HepG2 (cell line): ENCODE results near the gene DAPK3. TPM values are rescaled to one million over a fixed set of nuclear protein-coding genes. Genes with fewer than 3 reads are reported as not detected.

ENCODE experiments used
- ATAC-seq: fragments of 200-7000 bp; cut with Tn5 transposase; 3 replicates; pipeline ENCODE4 v1.9.1; 2020; ENCODE audit warnings: mild to moderate bottlenecking, moderate library complexity
- BruUV-seq: library from RNA; stranded (reverse); fragments of 400-500 nt; replicated peaks from 2 replicates; lab custom pipeline; 2021; lab: Mats Ljungman, UMichigan
- CTCF ChIA-PET: fragments of 300-600 bp; formaldehyde crosslinking; extraction: SDS; loops from one replicate; lab custom pipeline; 2021; ENCODE audit warnings: low total read pairs, inconsistent platforms, low intra/inter-chr PET ratio; lab: Yijun Ruan, JAX
- POLR2A ChIA-PET: fragments of 350-600 bp; sonication (Branson Sonifier 250); formaldehyde crosslinking; loops from one replicate; lab custom pipeline; 2020; ENCODE audit warnings: antibody characterized with exemption, inconsistent platforms; lab: Yijun Ruan, JAX
- DNase-seq: peaks from one replicate; pipeline ENCODE4 v3.0.0-alpha.2; 2015; ENCODE audit warnings: low spot score
- FAIRE-seq: peaks from 3 replicates; lab custom pipeline; 2011; peaks lifted over from hg19 to GRCh38; lab: Jason Lieb, UNC
- H2AFZ ChIP-seq: one replicate; pipeline ENCODE4 v1.6.1; 2011; ENCODE audit warnings: low read length, inconsistent platforms
- H3K27ac ChIP-seq: fragments of 300-600 bp; 3 replicates; pipeline ENCODE4 v1.8.0; 2011; ENCODE audit warnings: mixed run types, mild to moderate bottlenecking, mixed read lengths, low read length, inconsistent platforms; ENCODE audit not compliant: insufficient read depth; ENCODE audit errors: extremely low read length
- H3K27me3 ChIP-seq, 2 experiments: fragments of 200-600 bp in 1 of 2; 2 replicates in 1 of 2; 3 replicates in 1 of 2; pipeline versions ENCODE4 v1.6.0 to v1.8.0; 2011; ENCODE audit warnings: low read length in 2 of 2, mild to moderate bottlenecking in 2 of 2, moderate library complexity in 2 of 2, inconsistent platforms in 1 of 2; ENCODE audit not compliant: insufficient read depth in 2 of 2, control insufficient read depth in 1 of 2
- H3K36me3 ChIP-seq, 2 experiments: fragments of 200-600 bp in 1 of 2; replicated peaks in 1 of 2; 2 replicates in 1 of 2; 3 replicates in 1 of 2; pipeline versions ENCODE4 v1.5.1 to v1.8.0; 2011; ENCODE audit warnings: low read length in 2 of 2, inconsistent platforms in 1 of 2; ENCODE audit not compliant: insufficient read depth in 2 of 2, control insufficient read depth in 1 of 2
- H3K4me1 ChIP-seq: 2 replicates; pipeline ENCODE4 v1.5.1; 2012; ENCODE audit warnings: low read length, inconsistent platforms; ENCODE audit not compliant: insufficient read depth
- H3K4me2 ChIP-seq: 2 replicates; pipeline ENCODE4 v1.6.0; 2011; ENCODE audit warnings: low read depth, low read length, inconsistent platforms
- H3K4me3 ChIP-seq, 3 experiments: fragments of 200-600 bp in 1 of 3; sonication (generic), shearing (Covaris generic) in 1 of 3; replicated peaks in 1 of 3; 2 replicates each; pipeline ENCODE4 v1.5.1; 2011 to 2016; ENCODE audit warnings: low read length in 3 of 3, inconsistent platforms in 2 of 3, low read depth in 2 of 3, mild to moderate bottlenecking in 2 of 3, control low read depth in 1 of 3, mixed read lengths in 1 of 3; ENCODE audit not compliant: insufficient read depth in 1 of 3
- H3K79me2 ChIP-seq: one replicate; pipeline ENCODE4 v1.6.1; 2011; ENCODE audit warnings: low read length, inconsistent platforms; ENCODE audit not compliant: insufficient read depth
- H3K9ac ChIP-seq: 2 replicates; pipeline ENCODE4 v1.6.0; 2011; ENCODE audit warnings: mild to moderate bottlenecking, low read depth, low read length, inconsistent platforms; ENCODE audit not compliant: insufficient read depth
- H3K9me3 ChIP-seq: 2 replicates; pipeline ENCODE4 v1.5.1; 2012; ENCODE audit warnings: mild to moderate bottlenecking, low read length
- H4K20me1 ChIP-seq: 2 replicates; pipeline ENCODE4 v1.6.0; 2011; ENCODE audit warnings: inconsistent platforms, mild to moderate bottlenecking, low read length, moderate library complexity; ENCODE audit not compliant: insufficient read depth
- JUN ChIP-seq: sonication (generic); formaldehyde crosslinking; IDR thresholded peaks from 2 replicates; pipeline ENCODE4 v1.4.0; 2020; ENCODE audit warnings: mild to moderate bottlenecking, missing genetic modification reagents
- KDM5A ChIP-seq: fragments of 200-600 bp; sonication (generic); IDR thresholded peaks from 2 replicates; pipeline ENCODE4 v1.7.0; 2018; ENCODE audit warnings: antibody characterized with exemption, mild to moderate bottlenecking, low read length, borderline replicate concordance
- MED13 ChIP-seq: sonication (generic); formaldehyde crosslinking; IDR thresholded peaks from 2 replicates; pipeline ENCODE4 v1.5.0; 2020; ENCODE audit warnings: missing genetic modification reagents
- NCOA5 ChIP-seq: sonication (generic); formaldehyde crosslinking; IDR thresholded peaks from 2 replicates; pipeline ENCODE4 v1.4.0; 2020; ENCODE audit warnings: missing genetic modification reagents
- TCF12 ChIP-seq, 2 experiments: fragments of 450-650 bp in 1 of 2; sonication (generic) in 1 of 2; formaldehyde crosslinking in 1 of 2; IDR thresholded peaks; 2 replicates each; pipeline versions ENCODE4 v1.6.1 to v1.8.0; 2017 to 2022; ENCODE audit warnings: antibody characterized with exemption in 1 of 2, mild to moderate bottlenecking in 1 of 2, missing genetic modification reagents in 1 of 2, moderate library complexity in 1 of 2
- YY1 ChIP-seq: IDR thresholded peaks from 2 replicates; pipeline ENCODE4 v1.6.1; 2011; ENCODE audit warnings: low read length, low read depth, moderate library complexity, mild to moderate bottlenecking; ENCODE audit not compliant: insufficient read depth, insufficient replicate concordance
- ZBTB7B ChIP-seq: sonication (generic); formaldehyde crosslinking; IDR thresholded peaks from 2 replicates; pipeline ENCODE4 v1.4.0; 2020; ENCODE audit warnings: missing genetic modification reagents
- ZFP90 ChIP-seq: sonication (generic); formaldehyde crosslinking; IDR thresholded peaks from 2 replicates; pipeline ENCODE4 v1.8.0; 2022; ENCODE audit warnings: missing genetic modification reagents, mild to moderate bottlenecking, inconsistent platforms, borderline replicate concordance
- ZNF12 ChIP-seq: sonication (generic); formaldehyde crosslinking; IDR thresholded peaks from 2 replicates; pipeline ENCODE4 v1.5.0; 2020; ENCODE audit warnings: missing genetic modification reagents
- ZNF574 ChIP-seq: sonication (generic); formaldehyde crosslinking; IDR thresholded peaks from 2 replicates; pipeline ENCODE4 v1.4.0; 2020; ENCODE audit warnings: missing genetic modification reagents
- ZNF607 ChIP-seq: sonication (generic); formaldehyde crosslinking; IDR thresholded peaks from 2 replicates; pipeline ENCODE4 v1.5.1; 2020; ENCODE audit warnings: missing genetic modification reagents, mild to moderate bottlenecking, borderline replicate concordance
- ZNF792 ChIP-seq: IDR thresholded peaks from 2 replicates; pipeline ENCODE4 v1.6.1; 2016
- WGBS: methylation state at CpG from one replicate; pipeline ENCODE4 v1.1.6; 2017; ENCODE audit warnings: low lambda C conversion rate; 5-methylcytosine and 5-hydroxymethylcytosine counted together
- in situ Hi-C: cut with HindIII; loops from 2 replicates; pipeline ENCODE4 v1.10.0; 2017; ENCODE audit warnings: low pct_unique_long_range_greater_than_20kb; ENCODE audit not compliant: extremely low pct_ligation_motif_present
- intact Hi-C: fragments of 100-400 bp; cut with micrococcal nuclease; formaldehyde crosslinking; loops from one replicate; pipeline ENCODE4 v1.10.0; 2022; ENCODE audit not compliant: unreplicated experiment
- polyA plus RNA-seq, 8 experiments: library from polyadenylated mRNA; depleted of rRNA in 3 of 8; stranded (reverse) in 7 of 8; unstranded in 1 of 8; fragments of >200 nt; fragmentation: Illumina TruSeq in 4 of 8; extraction: Trizol in 4 of 8; gene quantifications; 2 replicates each; pipeline versions ENCODE4 v1.2.1 to v1.2.3, GENCODE V29; 2011 to 2016; ENCODE audit warnings: low read depth in 4 of 8, missing spikeins in 1 of 8, mixed read lengths in 1 of 8; ENCODE audit not compliant: insufficient read depth in 1 of 8
- total RNA-seq, 5 experiments: library from RNA; depleted of rRNA; stranded (reverse); fragments of >200 nt; fragmentation: Illumina TruSeq; extraction: Trizol; gene quantifications; 2 replicates each; pipeline ENCODE4 v1.2.3, GENCODE V29; 2016; ENCODE audit warnings: low read depth in 1 of 5
- TF ChIP-seq, protein P1 (sequence below), 2 experiments: fragments of 450-650 bp in 1 of 2; sonication (generic) in 1 of 2; formaldehyde crosslinking; IDR thresholded peaks; 2 replicates each; pipeline versions ENCODE4 v1.5.0 to v1.8.0; 2020 to 2022; ENCODE audit warnings: mild to moderate bottlenecking in 1 of 2, missing genetic modification reagents in 1 of 2
- TF ChIP-seq, protein P2 (sequence below): sonication (generic); formaldehyde crosslinking; IDR thresholded peaks from 2 replicates; pipeline ENCODE4 v1.8.1; 2023; ENCODE audit warnings: mild to moderate bottlenecking, moderate library complexity, missing genetic modification reagents

Gene DAPK3
- total and polyA plus RNA-seq, 2 of the 13 experiments (the other 11 are each of a cell fraction or from before 2014, with no cell fraction given) = 30.5 to 37.3 TPM

DNA sequence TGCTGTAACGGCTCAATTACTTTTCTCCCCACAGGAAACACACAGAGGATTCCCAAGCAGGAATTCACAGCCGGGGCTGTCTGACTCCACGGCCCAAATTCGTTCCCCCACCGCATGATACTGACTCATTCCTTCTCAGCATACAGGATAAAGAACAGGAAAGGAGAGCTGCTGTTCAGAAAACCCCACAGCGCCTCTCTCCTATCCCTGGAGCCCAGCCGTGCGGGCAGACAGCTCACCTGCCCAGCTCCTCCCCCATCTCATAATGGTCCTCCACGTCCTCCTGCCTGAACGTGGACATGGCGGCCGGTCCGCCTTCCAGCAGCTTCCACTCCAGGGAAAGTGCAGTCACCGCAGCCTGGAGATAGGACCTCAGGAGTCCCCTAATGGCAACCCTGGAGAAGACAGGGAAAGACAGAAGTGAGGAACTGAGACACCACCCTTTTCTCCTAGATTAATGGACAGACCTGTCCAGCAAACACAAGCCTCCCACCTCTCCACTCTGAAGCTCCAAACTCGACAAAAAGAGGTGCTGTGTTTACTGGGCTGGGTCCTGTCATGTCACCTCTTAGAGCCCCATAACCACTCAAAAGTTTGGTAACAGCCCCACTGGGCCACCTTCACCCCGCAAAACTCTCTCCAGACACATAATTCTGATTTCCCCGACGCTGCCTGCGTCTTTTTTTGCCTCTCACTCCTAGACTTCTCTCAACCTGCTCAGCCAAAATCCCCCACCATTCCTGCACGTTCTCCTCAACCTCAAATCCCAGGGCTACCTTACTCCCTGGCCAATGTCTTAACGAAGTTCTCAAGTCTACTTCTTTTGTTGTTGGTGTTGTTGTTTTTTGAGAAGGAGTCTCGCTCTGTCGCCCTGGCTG is 1.2 kb downstream of the DAPK3 start (continued):
- TF ChIP-seq YY1 = peak; percentile 50
- TF ChIP-seq ZNF12 (CRISPR knock-in tag) = no peak
- 0 out of 2 replicates have a peak, but pooled peaks have one; percentile 60 for TF ChIP-seq ZNF792
- TF ChIP-seq NCOA5 = no peak
- TF ChIP-seq MED13 = no peak
- TF ChIP-seq KDM5A = no peak
- TF ChIP-seq ZBTB7B = no peak
- TF ChIP-seq TCF12 (IDR thresholded peaks at IDR 0.05) = no peak
- no peak for TF ChIP-seq TCF12 (CRISPR knock-in tag; IDR thresholded peaks at IDR 0.05)
- TF ChIP-seq, protein P1, sequence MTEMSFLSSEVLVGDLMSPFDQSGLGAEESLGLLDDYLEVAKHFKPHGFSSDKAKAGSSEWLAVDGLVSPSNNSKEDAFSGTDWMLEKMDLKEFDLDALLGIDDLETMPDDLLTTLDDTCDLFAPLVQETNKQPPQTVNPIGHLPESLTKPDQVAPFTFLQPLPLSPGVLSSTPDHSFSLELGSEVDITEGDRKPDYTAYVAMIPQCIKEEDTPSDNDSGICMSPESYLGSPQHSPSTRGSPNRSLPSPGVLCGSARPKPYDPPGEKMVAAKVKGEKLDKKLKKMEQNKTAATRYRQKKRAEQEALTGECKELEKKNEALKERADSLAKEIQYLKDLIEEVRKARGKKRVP (CRISPR knock-in tag; IDR thresholded peaks at IDR 0.05) = no peak

DNA sequence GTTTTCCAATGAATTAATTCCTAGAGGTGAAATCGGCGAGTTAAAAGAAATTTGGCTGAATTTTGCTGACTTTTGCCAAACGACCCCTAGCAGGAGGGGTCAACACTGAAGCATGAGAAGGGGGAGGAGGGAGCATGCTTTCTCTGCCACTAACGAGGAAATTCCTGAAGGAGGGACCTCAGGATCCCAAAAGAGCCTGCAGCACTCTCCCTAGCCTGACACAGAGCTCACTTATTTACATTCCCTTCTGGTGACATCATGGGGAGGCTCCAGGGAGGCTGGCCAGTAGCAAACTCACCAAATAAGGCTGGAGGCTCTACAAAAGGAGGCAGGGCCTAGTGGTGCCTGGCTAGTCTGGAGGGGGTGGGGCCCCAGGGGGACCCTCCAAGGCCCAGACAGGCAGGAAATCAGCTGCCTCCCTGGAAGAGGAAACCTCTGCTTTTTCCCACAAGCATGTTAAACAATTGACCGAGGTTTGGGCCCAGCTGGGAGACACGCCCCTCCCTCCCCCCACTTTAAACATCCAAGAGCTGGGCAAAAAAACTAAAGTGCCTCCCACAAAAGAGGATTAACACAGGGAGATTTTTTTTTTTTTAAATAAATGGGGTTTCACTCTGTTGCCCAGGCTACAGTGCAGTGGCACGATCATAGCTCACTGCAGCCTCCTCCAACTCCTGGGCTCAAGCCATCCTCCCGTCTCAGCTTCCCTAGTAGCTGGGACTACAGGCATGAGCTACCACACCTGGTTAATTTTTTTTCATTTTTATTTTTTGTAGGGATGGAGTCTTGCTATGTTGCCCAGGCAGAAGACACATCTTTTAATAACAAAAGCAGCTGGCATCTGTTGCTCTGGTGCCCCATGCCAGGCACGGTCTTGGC is 2.1 kb downstream of the DAPK3 start:
- WGBS = 47% methylated on average over 9 of the region's 9 CpGs
- ATAC-seq = peak; percentile 54
- peaks cover 26% of the 10 kb centered on the region for H3K79me2 ChIP-seq
- intact Hi-C loops = loop anchor here (5.0 kb wide), 1 partner anchor 111 kb away; no protein-coding TSS in a partner anchor
- in situ Hi-C loops = no loop called here
- TSS peak; percentile 87 for BruUV-seq
- CTCF ChIA-PET = no interaction called here
- H3K4me2 ChIP-seq = peak overlapping the region; percentile 95
- H3K27me3 ChIP-seq = no peaks in the 10 kb centered on the region; a peak in 1 of 5 replicates
- no peaks in the 10 kb centered on the region for H3K9me3 ChIP-seq
- H4K20me1 ChIP-seq = peaks cover 16% of the 10 kb centered on the region
- peak overlapping the region; percentile 95 to 98 (median 97); a peak in 4 of 6 replicates for H3K4me3 ChIP-seq
- peaks cover 28% of the 10 kb centered on the region for H3K4me1 ChIP-seq
- H3K9ac ChIP-seq = peak overlapping the region; percentile 94; the same call in 1 of the 2 replicates
- no peak overlapping the region for H2AFZ ChIP-seq
- peaks cover 18 to 28% of the 10 kb centered on the region in 2 experiments; a peak in 4 of 5 replicates for H3K36me3 ChIP-seq
- peak; percentile 98 for DNase-seq
- POLR2A ChIA-PET = interaction anchor here (0.6 to 3.4 kb wide), 9 partner anchors 9 to 206 kb away, joined by 3 to 56 read pairs (median 10); partner anchors contain the start of genes EEF2 and MRPL54
- peak; percentile 94 for FAIRE-seq
- H3K27ac ChIP-seq = peak overlapping the region; percentile 72
- TF ChIP-seq ZNF574 = no peak
- no peak for TF ChIP-seq ZNF792
- peak; percentile 83; the same call in 1 of the 2 replicates for TF ChIP-seq ZFP90 (CRISPR knock-in tag)
- no peak for TF ChIP-seq ZNF607 (CRISPR knock-in tag)
- TF ChIP-seq JUN (CRISPR knock-in tag) = peak; percentile 99
- TF ChIP-seq, protein P2, sequence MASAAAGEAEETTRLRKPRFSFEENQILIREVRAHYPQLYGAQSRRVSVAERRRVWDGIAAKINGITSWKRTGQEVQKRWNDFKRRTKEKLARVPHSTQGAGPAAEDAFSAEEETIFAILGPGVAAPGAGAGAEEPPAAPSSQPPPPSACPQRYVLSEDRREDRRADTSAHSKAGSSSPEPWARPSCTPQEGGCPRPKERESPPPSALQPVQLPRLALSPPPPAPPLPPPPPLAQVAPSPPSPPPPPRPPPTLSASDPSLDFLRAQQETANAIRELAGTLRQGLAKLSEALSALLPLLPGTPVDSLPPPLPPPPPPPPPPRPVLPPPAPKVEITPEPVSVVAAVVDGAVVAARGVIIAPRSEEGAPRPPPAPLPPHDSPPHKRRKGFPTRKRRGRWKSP (CRISPR knock-in tag) = no peak
